Esophagus squamous epithelium (tissue), 5 donors: ENCODE measurements around the gene THSD7B. TPM values are rescaled to one million over a fixed set of nuclear protein-coding genes. Genes with fewer than 3 reads are reported as not detected.

Experiments used
- DNase-seq: peaks from one replicate; lab custom pipeline; 2025; lab: John Stamatoyannopoulos, UW
- H3K27ac ChIP-seq, 4 donors: fragments of 200-600 bp; sonication (generic); one replicate each; pipeline ENCODE4 v1.5.1; 2016 to 2019; ENCODE audit warnings: mild to moderate bottlenecking in 1 of 4
- H3K27me3 ChIP-seq, 4 donors: fragments of 200-600 bp; sonication (generic); 1 replicate in 3 of 4; 2 replicates in 1 of 4; pipeline versions ENCODE4 v1.5.1 to v1.6.0; 2017 to 2021; ENCODE audit warnings: antibody characterized with exemption in 1 of 4
- H3K36me3 ChIP-seq, 3 donors: fragments of 200-600 bp; sonication (generic); one replicate each; pipeline ENCODE4 v1.5.1; 2016 to 2019
- H3K4me1 ChIP-seq, 3 donors: fragments of 200-600 bp; sonication (generic); one replicate each; pipeline ENCODE4 v1.5.1; 2017 to 2019
- H3K4me3 ChIP-seq, 4 donors: fragments of 200-600 bp; sonication (generic); 1 replicate in 3 of 4; 2 replicates in 1 of 4; pipeline ENCODE4 v1.5.1; 2016 to 2019; ENCODE audit warnings: mild to moderate bottlenecking in 2 of 4, moderate library complexity in 1 of 4
- H3K9me3 ChIP-seq, 3 donors: fragments of 200-600 bp; sonication (generic); one replicate each; pipeline ENCODE4 v1.5.1; 2016 to 2019
- POLR2A ChIP-seq, 4 donors: fragments of 450-650 bp; IDR thresholded peaks; one replicate each; pipeline ENCODE4 v1.6.1; 2017; ENCODE audit warnings: antibody characterized with exemption in 4 of 4, mild to moderate bottlenecking in 4 of 4, moderate library complexity in 3 of 4
- WGBS, 2 donors: methylation state at CpG; one replicate each; pipeline ENCODE4 v1.1.5; 2018; 5-methylcytosine and 5-hydroxymethylcytosine counted together
- intact Hi-C: fragments of 100-400 bp; cut with DNase I; formaldehyde crosslinking; loops from one replicate; pipeline ENCODE4 v1.15.0; 2022
- total RNA-seq, 4 donors: library from RNA; depleted of rRNA; stranded (reverse); fragments of >200 nt; gene quantifications; one replicate each; pipeline ENCODE4 v1.1.0, GENCODE V29; 2016
- TF ChIP-seq, protein P1 (sequence below), 6 experiments: fragments of 450-650 bp in 4 of 6; fragments of 200-600 bp in 2 of 6; sonication (generic) in 2 of 6; IDR thresholded peaks; one replicate each; pipeline ENCODE4 v1.5.1; 2016 to 2019; ENCODE audit warnings: antibody characterized with exemption in 6 of 6, mild to moderate bottlenecking in 4 of 6, moderate library complexity in 4 of 6
- donor health status: DM: yes; HTN: yes; CAD: no.

THSD7B gene
- total RNA-seq, 4 donors from 2014 or later = 0.31 to 0.97 (median 0.72) TPM

DNA sequence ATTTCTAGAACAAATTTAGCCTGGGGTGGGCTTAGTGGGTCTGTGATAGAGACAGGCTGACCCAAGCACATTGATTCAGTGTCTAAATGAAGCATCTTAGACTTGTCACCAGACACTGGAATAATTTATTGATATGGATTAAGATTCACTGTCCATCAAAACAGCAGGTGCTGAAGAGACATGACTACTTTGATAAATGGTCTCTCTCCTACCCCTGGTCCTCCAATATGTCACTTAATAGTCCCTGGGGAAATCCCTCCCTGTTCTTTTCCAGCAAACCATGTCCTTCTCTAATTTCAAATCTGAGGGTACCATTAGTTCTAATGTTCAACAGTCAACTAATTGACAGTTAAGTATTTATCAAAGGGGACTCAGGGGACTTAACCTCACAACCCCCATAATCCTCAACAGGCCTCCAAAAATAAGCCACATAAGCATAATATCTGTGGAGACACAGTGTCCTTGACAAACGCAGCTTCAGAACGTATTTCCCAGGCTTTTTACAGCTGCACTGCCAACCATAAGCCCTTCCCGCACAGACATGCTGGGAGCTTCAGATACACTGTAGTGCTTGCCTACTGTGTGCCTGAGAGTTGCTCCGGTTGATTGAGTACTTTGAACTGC is 391.0 kb downstream of the THSD7B start:
- TF ChIP-seq POLR2A (IDR thresholded peaks at IDR 0.05) = no peak
- TF ChIP-seq, protein P1, sequence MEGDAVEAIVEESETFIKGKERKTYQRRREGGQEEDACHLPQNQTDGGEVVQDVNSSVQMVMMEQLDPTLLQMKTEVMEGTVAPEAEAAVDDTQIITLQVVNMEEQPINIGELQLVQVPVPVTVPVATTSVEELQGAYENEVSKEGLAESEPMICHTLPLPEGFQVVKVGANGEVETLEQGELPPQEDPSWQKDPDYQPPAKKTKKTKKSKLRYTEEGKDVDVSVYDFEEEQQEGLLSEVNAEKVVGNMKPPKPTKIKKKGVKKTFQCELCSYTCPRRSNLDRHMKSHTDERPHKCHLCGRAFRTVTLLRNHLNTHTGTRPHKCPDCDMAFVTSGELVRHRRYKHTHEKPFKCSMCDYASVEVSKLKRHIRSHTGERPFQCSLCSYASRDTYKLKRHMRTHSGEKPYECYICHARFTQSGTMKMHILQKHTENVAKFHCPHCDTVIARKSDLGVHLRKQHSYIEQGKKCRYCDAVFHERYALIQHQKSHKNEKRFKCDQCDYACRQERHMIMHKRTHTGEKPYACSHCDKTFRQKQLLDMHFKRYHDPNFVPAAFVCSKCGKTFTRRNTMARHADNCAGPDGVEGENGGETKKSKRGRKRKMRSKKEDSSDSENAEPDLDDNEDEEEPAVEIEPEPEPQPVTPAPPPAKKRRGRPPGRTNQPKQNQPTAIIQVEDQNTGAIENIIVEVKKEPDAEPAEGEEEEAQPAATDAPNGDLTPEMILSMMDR (IDR thresholded peaks at IDR 0.05) = no peak
- Histone ChIP-seq H3K27ac (no peak overlapping the region), H3K4me3 (no peak overlapping the region), H3K4me1 (no peaks in the 10 kb centered on the region), H3K36me3 (no peaks in the 10 kb centered on the region), H3K9me3 (no peaks in the 10 kb centered on the region), H3K27me3 (no peaks in the 10 kb centered on the region)
- 66 to 73% methylated on average over 4 of the region's 4 CpGs for WGBS, 2 donors
- intact Hi-C loops = no loop called here
- no peak for DNase-seq

- H3K27me3 ChIP-seq = no peaks in the 10 kb centered on the region
- TF ChIP-seq, protein P1 (IDR thresholded peaks at IDR 0.05) = no peak
- TF ChIP-seq POLR2A (IDR thresholded peaks at IDR 0.05) = no peak
- no peaks in the 10 kb centered on the region for H3K4me1 ChIP-seq
- no peaks in the 10 kb centered on the region for H3K9me3 ChIP-seq
- H3K36me3 ChIP-seq = no peaks in the 10 kb centered on the region
- H3K4me3 ChIP-seq = no peak overlapping the region
- intact Hi-C loops = no loop called here
- DNase-seq = no peak
- WGBS, 2 donors = 71% methylated on average over 1 of the region's 1 CpG
- H3K27ac ChIP-seq = no peak overlapping the region
These were observed 392.5 kb downstream of the THSD7B start for GRCh38 chr2:137157851-137158250.

DNA sequence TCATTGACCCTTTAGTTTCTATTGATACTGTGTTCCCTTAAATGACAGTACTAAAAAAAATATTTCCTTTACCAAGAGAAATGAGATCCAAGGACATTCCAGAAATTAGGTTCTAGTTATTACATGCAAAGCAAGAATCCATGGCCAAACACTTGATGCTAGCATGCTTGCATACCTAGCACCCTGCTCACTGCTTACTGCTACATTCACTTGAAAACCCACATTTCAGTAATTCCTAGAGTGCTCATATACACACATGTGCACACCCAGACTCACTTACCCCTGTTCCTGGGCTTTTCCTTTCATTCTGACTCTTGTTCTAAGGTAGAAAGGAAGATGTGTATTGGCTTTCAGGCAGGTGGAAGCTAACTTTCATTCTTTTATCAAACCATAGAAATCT is 395.9 kb downstream of the THSD7B start:
- intact Hi-C loops = no loop called here
- H3K4me1 ChIP-seq = peaks cover 0 to 8% (median 0%) of the 10 kb centered on the region in 3 donors
- no peaks in the 10 kb centered on the region for H3K36me3 ChIP-seq
- H3K4me3 ChIP-seq = no peak overlapping the region
- no peak for DNase-seq
- TF ChIP-seq, protein P1 (IDR thresholded peaks at IDR 0.05) = no peak
- no peak for TF ChIP-seq POLR2A (IDR thresholded peaks at IDR 0.05)
- no peaks in the 10 kb centered on the region for H3K27me3 ChIP-seq
- no peak overlapping the region for H3K27ac ChIP-seq
- no peaks in the 10 kb centered on the region for H3K9me3 ChIP-seq

DNA sequence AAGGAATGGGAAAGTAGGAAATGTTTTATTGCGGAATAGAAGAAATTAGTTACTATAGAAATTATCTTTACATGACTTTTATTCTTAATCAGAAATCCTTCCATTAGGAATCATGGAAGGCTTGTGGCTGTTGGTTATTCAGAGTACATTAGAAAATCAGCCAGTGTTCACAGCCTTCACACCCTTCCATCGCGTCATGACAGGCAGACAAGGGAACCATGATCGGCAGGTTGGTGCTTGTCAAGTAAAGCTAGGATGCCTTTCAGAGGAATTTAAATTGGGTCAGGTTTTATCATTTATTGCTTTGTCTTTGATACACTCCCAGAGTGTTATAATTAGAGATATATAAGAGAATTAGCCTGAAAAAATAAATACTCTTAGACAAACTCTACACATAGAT is 400.6 kb downstream of the THSD7B start:
- no peak for DNase-seq
- intact Hi-C loops = no loop called here
- H3K4me1 ChIP-seq = peaks cover 0 to 22% (median 0%) of the 10 kb centered on the region in 3 donors
- no peaks in the 10 kb centered on the region for H3K27me3 ChIP-seq
- whole genome bisulfite sequencing, 2 donors = 36 to 47% methylated on average over 4 of the region's 4 CpGs
- TF ChIP-seq POLR2A (IDR thresholded peaks at IDR 0.05) = no peak
- TF ChIP-seq, protein P1 (IDR thresholded peaks at IDR 0.05) = no peak
- H3K27ac ChIP-seq = no peak overlapping the region
- H3K4me3 ChIP-seq = no peak overlapping the region
- H3K36me3 ChIP-seq = no peaks in the 10 kb centered on the region
- no peaks in the 10 kb centered on the region for H3K9me3 ChIP-seq

DNA sequence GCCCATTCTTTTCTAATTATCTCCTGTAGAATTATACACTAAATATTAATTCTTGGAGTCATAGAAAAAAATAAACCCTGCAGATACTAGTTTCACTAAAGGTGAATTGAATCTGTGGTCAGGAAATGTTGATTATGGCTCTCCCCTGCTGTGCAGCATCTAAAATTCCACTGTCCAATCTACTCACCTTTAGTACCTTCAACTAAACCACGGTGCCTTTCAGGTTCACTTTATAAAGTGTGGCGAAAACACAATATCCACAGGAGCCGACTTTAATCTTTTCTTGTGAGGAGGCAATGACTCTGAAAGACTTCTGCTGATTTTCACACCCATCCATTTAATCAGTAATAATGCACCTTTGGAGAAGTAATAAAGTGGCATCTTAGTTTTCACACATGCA is 402.3 kb downstream of the THSD7B start:
- TF ChIP-seq, protein P1 (IDR thresholded peaks at IDR 0.05) = no peak
- no peak for TF ChIP-seq POLR2A (IDR thresholded peaks at IDR 0.05)
- H3K36me3 ChIP-seq = no peaks in the 10 kb centered on the region
- H3K4me3 ChIP-seq = no peak overlapping the region
- intact Hi-C loops = no loop called here
- H3K27me3 ChIP-seq = no peaks in the 10 kb centered on the region
- no peak overlapping the region for H3K27ac ChIP-seq
- WGBS, 2 donors = 71 to 74% methylated on average over 3 of the region's 3 CpGs
- peaks cover 0 to 22% (median 0%) of the 10 kb centered on the region in 3 donors for H3K4me1 ChIP-seq
- no peaks in the 10 kb centered on the region for H3K9me3 ChIP-seq
- no peak for DNase-seq
